Non-pigmented ciliary epithelial cell (primary cell): ENCODE data around the gene BICD1.
"Not testable (repeated sequence)": the region's sequence is repeated elsewhere in the genome, so short reads cannot be mapped to it uniquely, and the experiment has no call there.

Experiments
- DNase-seq: peaks from one replicate; pipeline ENCODE4 v3.0.0-alpha.2; 2010; ENCODE audit warnings: low read depth

BICD1 gene

DNA sequence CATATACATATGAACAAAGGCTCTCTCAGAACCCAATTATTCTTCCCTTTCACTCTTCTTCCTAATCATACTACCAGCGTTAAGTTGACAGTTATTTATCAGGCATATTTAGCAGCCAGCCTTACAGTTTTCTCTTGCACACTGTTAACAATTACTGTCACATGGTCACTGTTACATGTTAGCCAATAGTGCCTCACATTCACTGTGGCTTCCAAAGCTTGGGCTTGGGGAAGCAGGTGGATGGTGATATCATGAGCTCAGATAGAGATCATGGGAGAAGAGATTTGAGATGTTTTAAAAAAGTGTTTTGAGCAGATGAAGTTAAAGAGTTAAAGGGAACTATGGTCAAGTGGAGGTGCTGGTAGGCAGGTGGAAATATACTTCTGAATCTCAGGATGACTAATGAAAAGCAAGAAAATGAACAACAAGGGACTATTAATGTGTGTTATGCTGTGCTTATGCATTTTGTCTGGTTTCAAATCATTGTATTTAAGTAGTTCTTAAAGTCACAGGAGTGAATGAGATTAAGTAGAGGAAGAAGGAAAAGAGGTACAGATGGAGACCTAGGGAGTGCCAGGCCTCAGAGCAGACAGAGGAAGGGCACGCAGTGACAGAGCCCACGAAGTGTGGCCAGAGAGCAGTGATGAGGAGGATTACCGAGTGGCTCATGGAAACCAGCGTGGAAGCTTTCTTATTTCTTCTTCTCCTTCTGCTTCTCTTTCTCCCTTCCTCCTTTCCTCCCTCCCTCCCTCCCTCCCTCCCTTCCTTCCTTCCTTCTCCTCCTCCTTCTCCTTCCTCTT is 39.6 kb downstream of the BICD1 start:
- DNase-seq, result no peak

DNA sequence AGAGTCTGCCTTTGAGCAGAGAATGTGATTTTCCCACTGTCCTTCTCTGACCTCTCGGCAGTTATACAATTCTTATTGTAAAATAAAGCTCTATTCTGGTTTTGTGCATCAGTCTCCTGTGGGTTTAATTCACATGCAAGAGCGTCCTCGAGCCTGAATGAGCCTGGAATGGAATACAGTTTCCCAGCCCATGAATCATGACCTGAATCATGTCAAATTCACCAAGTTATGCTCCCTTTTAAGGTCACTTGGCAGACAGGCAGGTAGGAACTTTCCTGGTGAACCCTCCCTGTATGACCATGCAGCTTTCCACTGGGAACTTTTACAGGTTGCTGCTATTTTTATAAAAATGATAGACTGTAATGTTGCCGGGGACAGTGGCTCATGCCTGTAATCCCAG is 41.7 kb downstream of the BICD1 start:
- peak; percentile 18 for DNase-seq

DNA sequence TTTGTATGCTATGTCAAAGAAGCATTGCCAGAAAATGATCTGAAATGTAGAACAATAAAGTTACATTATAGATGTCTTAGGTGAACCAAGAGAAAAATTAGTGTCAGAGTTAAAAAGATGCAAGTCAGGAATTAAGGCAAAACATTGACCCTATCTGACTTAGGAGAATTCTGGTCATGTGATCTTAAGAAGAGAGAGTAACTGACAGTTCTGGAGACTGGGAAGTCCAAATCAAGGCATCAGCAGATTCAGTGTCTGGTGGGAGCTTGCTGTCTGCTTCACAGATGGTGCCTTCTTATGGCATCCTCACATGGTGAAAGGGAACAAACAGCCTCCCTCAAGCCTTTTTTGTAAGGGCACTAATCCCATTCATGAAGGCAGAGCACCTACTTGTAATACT is 42.8 kb downstream of the BICD1 start:
- no peak for DNase-seq

DNA sequence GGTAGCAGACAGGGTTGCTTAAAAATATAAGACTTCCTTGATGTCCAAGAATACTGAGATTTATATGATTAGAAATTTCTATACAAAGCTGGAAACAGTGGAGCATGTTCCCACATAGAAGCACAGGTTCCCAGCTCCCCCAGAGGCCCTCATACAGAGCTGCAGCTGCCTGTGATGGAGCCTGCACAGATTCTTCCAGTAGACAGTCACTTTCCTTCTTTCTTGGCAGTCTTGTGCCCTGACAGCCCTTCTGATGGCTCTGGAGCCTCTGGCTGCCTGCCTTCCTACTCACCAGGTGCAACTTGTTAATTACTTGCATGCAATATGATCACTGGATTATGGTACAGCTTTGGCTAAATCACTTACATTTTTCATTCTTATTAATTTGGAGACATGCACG is 44.4 kb downstream of the BICD1 start:
- no peak for DNase-seq

DNA sequence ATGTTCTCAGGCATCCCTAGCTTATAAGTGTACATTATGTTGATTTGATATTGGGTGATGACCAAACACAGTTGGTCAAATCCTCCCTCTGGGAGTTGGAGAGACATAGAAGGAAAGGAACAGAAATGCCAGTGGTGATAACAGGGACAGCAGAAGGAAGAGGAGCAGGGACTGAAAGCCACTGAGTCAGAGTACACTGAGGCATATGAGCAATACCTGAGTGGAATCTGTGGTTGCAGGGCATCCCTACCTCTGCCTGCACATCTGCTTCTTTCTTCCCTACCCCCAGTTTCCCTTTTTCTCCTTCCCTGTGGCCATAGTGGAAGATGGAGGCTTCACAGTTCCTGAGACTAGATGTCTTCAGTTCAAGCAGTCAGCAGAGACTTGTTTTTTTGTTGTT is 44.9 kb downstream of the BICD1 start:
- no peak for DNase-seq

DNA sequence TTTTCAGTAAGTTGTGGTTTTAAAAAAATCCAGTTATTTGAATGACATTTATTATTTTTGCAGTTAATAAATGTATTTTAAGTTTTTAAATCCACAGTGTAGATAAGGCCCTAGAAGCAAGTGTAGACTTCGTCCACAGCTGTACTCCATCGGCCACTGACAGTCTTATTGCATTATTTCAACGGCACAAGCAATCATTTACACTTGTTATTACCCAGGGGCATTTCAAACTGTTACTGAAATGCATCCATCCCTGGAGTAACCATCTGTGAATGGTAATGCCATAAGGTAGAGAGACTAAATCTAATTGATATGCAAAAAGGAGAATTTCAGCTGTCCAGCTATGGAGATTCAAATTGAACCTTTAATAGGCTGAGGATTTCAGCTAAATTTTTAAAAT is 48.4 kb downstream of the BICD1 start:
- DNase-seq, result no peak

DNA sequence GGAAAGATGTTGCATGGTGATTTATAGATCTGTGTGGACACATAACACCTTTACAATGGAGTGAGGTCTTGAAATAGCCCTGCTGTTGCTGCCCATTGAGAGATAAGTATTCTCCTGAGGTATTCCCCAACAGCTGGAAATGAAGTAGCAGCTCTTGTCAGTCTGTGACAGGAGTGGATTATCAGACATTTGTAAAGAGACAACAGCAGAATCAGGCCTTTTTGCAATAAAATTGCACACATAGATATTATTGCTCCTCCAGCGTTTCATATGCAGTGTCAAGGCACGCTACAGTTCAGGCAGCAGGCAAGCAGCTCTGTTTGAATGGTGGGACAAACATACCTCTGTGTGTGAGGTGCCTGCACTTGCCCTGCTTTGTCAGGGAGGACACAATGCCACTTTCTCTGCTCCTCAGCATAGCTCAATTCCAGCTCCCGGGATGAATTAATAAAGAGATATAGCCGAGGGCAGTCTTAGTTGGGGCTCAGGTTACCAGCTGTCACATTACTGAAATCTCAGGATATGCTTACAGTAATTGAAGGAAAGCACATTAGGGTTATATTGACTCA is 49.4 kb downstream of the BICD1 start:
- no peak for DNase-seq

DNA sequence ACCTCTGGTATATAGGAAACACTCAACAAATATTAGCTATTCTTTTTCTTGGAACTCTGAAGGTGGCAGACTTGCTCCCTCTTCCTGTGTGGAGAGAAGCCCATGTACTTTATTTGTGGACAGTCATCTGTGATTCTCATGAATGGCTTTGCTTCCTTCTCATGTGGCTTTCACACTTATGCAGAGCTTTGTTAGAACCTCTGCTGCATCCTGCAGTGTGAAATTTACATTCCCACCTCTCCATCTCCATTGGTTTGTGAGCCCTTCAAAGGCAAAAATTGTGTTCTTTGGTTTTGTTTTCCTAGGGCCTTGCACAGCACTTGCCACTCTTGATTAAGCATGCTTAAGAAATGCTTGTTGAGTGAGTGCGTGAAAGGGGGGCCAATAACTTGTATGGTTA is 51.9 kb downstream of the BICD1 start:
- DNase-seq, result no peak

DNA sequence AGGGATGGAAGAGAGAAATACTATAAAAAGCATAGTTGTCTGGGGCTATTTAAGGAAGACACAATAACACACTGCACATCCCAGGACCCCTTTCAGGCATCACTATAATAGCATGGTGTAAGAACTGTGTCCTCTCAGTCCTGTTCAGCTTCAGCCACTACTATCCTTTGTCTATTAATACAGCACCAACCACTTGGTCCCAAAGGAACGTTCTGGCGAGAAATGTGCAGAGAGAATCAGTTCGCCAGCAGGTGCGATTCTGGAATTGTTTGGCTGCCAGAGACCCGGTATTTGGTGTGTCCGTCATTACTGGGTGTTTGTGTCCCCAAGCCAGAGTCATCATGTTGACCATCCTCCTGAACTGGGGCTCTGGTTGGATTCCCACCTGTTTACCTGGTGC is 52.7 kb downstream of the BICD1 start:
- no peak for DNase-seq

DNA sequence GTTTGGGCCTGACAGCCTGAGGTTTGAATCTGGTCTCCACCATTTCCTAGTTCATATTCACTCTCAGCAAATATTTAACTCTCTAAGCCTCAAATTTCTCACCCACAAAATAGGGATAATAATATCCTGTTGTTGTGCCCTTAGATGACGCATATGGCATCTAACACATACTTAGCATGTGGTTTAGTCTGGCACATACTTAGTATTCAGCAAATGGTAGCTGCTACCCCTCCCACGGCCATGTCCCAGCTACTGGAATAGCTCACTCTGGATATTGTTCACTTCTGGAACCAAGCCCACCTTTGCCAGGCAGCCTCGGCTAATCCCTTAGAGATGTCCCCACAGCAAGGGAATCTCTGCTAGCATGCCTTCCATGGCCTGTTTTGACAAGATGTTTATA is 53.3 kb downstream of the BICD1 start:
- no peak for DNase-seq

DNA sequence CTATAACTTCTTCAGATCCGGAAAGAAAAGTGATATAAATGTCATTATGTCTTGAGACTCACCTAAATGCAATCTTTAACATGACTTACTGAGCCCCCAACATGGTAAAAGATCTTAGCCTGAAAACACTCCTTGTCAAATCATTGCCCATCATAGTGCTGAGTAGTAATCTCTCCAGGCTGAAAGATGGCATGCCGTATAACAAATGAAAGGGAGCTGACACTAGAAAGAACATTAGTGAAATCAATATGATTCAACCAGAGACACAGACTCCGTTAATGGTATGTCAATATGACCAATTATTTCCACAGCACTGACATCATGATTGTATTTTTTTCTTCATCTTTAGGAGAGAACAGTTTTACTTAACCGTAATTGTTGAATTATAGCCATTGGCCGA is 54.4 kb downstream of the BICD1 start:
- no peak for DNase-seq

DNA sequence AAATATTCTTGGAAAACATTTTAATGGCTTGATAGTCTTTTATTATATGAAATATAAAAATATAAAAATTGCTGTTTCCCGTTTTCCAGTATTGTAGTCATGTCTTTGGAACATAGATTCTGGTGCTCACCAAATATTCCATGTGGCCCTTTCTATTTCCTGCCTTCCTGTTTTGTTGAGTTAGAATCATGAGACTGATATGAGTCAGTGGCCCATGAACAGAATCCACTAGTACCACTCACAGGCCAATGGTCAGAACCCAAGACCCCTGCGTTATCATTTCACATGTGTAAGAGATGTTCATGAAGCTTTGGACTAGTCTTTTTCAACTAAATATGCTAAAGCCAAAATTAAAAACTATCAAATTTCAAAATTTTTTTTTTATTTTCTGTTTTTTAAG is 56.9 kb downstream of the BICD1 start:
- DNase-seq, result no peak

DNA sequence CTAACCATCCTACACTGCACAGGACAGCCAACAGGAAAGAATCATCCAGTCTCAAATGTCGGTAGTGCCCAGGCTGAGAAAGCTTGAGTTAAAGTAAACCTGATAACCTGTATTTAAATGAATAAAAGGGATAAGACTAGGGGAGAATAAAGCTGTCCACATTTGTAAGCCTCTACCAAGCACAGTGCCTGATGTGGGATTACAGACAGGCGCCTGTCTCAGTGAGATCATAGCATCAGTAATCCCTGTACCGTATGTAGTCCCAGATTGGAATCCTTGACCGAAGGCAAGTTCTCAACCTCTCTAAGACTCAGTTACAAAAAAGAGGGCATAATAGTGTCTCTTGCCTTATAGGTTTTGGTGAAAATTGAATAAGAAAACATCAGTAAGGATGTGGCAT is 59.9 kb downstream of the BICD1 start:
- no peak for DNase-seq

DNA sequence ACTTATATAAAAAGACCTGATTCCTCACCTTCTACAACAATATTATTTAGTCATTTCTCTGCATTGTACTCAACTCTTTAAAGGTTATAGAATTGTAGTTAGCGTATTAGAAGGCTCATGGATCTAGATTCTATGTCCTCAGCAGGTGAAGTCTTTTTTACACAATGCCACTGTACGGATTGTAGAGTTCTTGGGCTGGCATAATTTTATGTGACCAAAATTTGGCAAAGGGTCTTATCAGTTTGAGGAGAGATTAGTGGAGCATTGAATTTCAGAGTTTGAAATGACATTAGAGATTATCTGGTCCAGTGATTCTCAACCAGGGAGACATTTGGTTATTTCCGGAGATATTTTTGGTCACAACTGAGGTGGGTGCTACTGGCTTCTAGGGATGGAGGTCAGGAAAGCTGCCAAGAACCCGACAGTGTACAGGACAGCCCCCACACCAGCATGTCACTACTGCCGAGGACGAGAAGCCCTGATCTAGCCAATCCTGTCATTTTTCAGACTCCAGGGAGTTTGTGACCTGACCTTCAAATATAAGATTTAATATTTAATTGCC is 63.9 kb downstream of the BICD1 start:
- no peak for DNase-seq

DNA sequence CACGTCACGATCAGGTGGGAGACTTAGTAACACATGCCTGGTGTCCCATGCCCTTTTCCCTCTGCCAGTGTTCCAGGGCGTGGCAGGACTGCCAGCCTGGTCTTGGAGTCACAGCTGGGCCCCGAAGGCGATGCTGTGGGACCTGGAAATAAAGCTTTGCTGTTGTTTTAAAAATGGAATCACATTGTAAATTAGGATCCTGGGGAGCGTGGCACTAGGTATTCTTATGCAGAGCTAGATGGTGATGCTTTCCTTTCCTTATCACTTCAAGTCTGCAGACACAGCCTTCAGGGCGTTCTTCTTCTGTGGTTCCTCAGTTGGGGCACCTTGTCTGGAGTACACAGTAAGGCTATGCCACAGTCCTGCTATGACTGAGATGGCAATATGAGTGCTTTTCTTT is 64.6 kb downstream of the BICD1 start:
- no peak for DNase-seq

DNA sequence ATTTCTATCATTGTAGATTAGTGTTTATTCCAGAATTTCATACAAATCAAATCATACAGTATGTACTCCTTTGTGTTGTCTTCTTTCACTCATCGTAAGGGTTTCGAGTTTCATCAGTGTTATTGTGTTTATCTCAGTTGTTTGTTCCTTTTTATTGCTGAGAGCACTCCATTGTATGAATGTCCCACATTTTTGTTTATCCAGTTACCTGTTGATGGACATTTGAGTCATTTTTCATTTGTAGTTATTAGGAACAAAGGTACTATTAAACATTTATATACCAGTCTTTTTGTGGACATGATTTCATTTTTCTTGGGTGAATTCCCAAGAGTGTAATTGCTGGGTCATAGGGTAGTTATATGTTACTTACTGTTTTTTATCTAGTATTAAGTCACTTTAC is 70.0 kb downstream of the BICD1 start:
- DNase-seq, result no peak

DNA sequence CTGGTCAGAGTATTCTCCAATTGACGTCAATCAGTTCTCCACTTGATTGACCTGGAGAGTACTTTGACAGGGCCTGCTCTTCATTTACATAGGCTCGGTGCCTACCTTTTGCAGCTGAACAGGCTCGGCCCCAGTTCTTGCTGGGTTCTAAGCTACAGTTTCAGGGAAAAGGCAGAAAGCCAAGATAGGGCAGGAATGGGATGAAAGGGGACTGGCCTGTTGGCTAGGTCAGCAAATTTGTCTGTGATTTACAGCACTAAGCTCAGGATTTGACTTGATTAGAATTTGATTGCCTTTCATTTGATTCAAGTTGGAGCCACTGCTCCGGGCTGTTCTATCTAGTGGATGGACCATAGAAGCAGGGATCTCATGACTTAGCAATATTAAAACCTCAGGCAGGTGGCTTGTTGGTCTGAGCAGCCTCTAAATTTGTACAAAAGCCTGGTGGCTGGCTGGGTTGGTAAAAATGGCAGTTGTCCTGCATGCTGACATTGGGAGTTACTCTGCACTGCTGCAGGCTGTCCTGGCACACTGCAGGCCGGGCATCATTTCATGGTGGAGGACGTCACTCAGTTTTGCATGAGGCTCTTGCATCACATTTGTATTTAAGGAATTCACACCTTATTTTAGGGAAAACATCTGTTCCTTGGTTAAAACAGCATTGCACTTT is 71.8 kb downstream of the BICD1 start:
- DNase-seq, result no peak

DNA sequence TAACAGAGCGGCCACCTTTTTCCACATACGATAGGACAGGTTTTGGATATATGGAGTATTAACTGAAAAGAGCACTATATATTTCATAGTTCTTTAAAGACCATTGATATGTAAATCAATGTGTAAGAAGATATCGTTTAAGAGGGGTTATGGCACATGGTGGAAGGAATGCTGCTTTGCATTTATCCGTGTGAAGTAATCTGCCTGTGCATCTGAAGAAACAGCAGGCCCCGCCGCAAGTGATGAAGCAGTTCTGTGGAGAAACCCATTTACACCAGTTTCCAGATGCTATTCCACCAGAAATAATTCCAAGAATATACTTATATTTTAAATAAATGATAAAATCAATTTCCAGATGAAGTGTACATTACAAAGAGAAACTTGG is 72.4 kb downstream of the BICD1 start:
- no peak for DNase-seq

DNA sequence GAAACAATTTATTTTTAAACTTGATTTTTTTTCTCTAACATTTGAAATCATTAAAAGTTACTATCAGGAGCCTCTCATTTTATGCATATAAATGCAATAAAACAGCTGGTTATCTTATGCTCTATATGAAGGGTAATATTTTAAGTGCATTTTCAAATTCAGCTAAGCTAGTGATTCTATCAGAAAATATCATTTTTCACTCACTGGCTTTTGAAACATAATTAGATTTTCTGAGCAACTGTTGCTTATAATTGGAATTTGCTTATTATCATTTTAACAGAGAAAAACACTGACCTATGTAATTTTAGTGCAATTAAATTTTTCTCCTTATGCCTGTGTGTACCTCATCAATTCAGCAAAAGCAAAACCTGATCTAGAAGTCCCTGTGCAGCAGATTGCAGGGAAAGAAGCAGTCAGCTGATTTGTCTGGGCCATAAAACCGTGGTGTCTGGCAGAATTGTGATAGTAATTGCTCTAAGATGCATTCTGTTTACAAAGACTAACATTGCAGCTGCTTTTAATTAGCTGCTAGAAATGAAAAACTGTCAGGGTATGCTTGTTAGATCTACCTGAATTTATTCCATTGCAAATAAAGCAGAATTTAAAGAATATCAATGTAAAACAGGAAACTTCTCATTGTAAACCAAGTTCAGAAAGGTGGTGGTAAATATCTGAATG is 75.0 kb downstream of the BICD1 start:
- no peak for DNase-seq

DNA sequence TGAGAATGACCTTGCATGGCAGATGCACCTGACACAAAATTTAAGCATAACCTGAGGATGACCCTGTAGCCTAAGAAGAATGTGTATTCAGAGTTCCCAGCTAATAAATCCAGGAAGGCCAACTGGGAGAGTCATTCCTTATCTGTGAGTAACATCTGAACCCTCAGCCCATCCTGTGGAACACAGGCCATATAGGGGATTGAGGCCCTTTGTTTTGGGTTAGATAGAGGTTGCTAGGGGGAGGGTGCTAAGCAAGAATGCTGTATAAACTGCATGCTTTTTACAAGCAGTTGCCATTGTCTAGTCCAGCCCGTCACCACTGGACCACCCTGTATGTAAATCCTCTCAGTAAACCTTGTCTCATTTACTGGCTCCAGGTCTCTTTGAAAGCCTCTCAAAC is 77.0 kb downstream of the BICD1 start:
- DNase-seq, result no peak

DNA sequence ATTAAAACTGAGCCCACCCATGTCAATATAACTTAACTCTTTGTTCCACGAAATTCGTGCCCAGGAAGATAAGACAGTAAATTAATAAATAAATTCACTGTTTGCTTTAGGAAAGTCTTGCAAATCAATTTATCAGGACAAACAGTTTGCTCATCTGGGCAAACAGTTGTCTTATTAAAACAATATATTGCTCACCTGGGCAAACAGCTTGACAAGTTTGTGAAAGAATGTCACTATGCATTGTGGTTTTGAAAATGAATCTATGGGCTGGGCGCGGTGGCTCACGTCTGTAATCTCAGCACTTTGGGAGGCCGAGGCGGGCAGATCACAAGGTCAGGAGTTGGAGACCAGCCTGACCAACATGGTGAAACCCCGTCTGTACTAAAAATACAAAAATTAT is 80.5 kb downstream of the BICD1 start:
- not testable (repeated sequence) for DNase-seq

DNA sequence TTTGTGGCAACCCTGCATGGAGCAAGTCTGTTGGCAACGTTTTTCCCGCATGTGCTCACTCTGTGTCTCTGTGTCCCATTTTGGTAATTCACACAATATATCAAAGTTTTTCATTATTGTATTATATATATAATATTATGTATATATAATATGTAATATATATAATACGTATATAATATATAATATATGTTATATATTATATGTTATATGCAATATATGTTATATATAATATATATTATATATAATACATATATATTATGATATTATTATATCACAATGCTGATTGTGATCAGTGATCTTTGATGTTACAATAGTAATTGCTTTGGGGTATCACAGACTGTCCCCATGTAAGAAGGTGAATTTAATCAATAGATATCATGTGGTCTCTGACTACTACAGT is 84.8 kb downstream of the BICD1 start:
- DNase-seq, result no peak
